Naive thymus-derived CD8-positive, alpha-beta T cell (primary cell): ENCODE data around the gene CCDC197. TPM values are rescaled to one million over a fixed set of nuclear protein-coding genes. Genes with fewer than 3 reads are reported as not detected.

Experiments
- ATAC-seq, 2 donors: fragments of 150-1000 bp; cut with Tn5 transposase in 1 of 2; sonication (Bioruptor Pico), chemical (Tn5 transposase) in 1 of 2; 1 replicate in 1 of 2; 2 replicates in 1 of 2; pipeline ENCODE4 v1.10.0; 2021; ENCODE audit warnings: mild to moderate bottlenecking in 2 of 2, moderate library complexity in 2 of 2
- POLR2A ChIA-PET: fragments of 350-600 bp; sonication (Branson Sonifier 250); formaldehyde crosslinking; loops from one replicate; lab custom pipeline; 2021; ENCODE audit warnings: antibody characterized with exemption; lab: Charles Lee
- DNase-seq, 10 donors: peaks; one replicate each; pipeline versions ENCODE4 v3.0.0 to v3.0.0-alpha.2; 2020 to 2022
- H3K27ac Mint-ChIP-seq, 10 donors: one replicate each; pipeline ENCODE4 v1.8.0; 2020 to 2022; ENCODE audit warnings: mild to moderate bottlenecking in 10 of 10, mixed read lengths in 10 of 10, moderate library complexity in 4 of 10, inconsistent platforms in 1 of 10
- H3K27me3 Mint-ChIP-seq, 5 donors: one replicate each; pipeline ENCODE4 v1.8.0; 2021 to 2022; ENCODE audit warnings: mixed read lengths in 5 of 5
- H3K36me3 Mint-ChIP-seq, 3 donors: one replicate each; pipeline ENCODE4 v1.8.0; 2020 to 2022; ENCODE audit warnings: mixed read lengths in 3 of 3, mild to moderate bottlenecking in 2 of 3, inconsistent platforms in 1 of 3
- H3K4me1 Mint-ChIP-seq, 4 donors: one replicate each; pipeline ENCODE4 v1.8.0; 2021 to 2022; ENCODE audit warnings: mixed read lengths in 4 of 4
- H3K4me3 Mint-ChIP-seq, 10 donors: one replicate each; pipeline ENCODE4 v1.8.0; 2020 to 2022; ENCODE audit warnings: mild to moderate bottlenecking in 10 of 10, mixed read lengths in 10 of 10, moderate library complexity in 6 of 10, inconsistent platforms in 1 of 10
- H3K9me3 Mint-ChIP-seq, 9 donors: one replicate each; pipeline ENCODE4 v1.8.0; 2020 to 2022; ENCODE audit warnings: mixed read lengths in 9 of 9, mild to moderate bottlenecking in 3 of 9, inconsistent platforms in 1 of 9, moderate library complexity in 1 of 9
- polyA plus RNA-seq, 3 donors: library from polyadenylated mRNA; unstranded; fragments of 300-500 nt; fragmentation: Illumina TruSeq; gene quantifications; one replicate each; pipeline ENCODE4 v1.2.3, GENCODE V29; 2021
- total RNA-seq, 8 experiments: library from RNA in 2 of 8; stranded (reverse) in 2 of 8; gene quantifications; one replicate each; pipeline ENCODE4 v1.2.3 and lab custom pipeline; 2021 to 2026

Gene CCDC197
- total and polyA plus RNA-seq, 5 experiments from 2014 or later, result not detected

- no peak for DNase-seq
- Mint-ChIP-seq H3K4me3 (peak overlapping the region in 9 of 10 donors; percentile 2 to 63 (median 33)), H3K27me3 (peaks cover 0 to 3% (median 0%) of the 10 kb centered on the region in 5 donors), H3K27ac (peak overlapping the region in 7 of 10 donors; percentile 47 to 89 (median 74)), H3K9me3 (no peaks in the 10 kb centered on the region), H3K4me1 (peaks cover 48 to 86% (median 82%) of the 10 kb centered on the region in 4 donors), H3K36me3 (no peaks in the 10 kb centered on the region)
- ATAC-seq, result no peak
- POLR2A ChIA-PET, result interaction anchor here (0.6 to 1.4 kb wide), 4 partner anchors 9 to 189 kb away, joined by 3 to 5 read pairs (median 3); no protein-coding TSS in a partner anchor
Observed at GRCh38 chr14:93956514-93957332, 40.4 kb upstream of the CCDC197 start.

- DNase-seq (no peak), ATAC-seq (no peak)
- Mint-ChIP-seq H3K36me3 (no peaks in the 10 kb centered on the region), H3K4me3 (peak overlapping the region in 8 of 10 donors; percentile 1 to 61 (median 25)), H3K27me3 (peaks cover 0 to 3% (median 0%) of the 10 kb centered on the region in 5 donors), H3K4me1 (peaks cover 49 to 90% (median 84%) of the 10 kb centered on the region in 4 donors), H3K27ac (peak overlapping the region in 6 of 10 donors; percentile 43 to 89 (median 70)), H3K9me3 (no peaks in the 10 kb centered on the region)
- POLR2A ChIA-PET, result interaction anchor here (0.6 to 1.4 kb wide), 4 partner anchors 8 to 189 kb away, joined by 3 to 5 read pairs (median 3); no protein-coding TSS in a partner anchor
Observed at GRCh38 chr14:93957333-93957710, 39.8 kb upstream of the CCDC197 start.

- Mint-ChIP-seq H3K27me3 (peaks cover 0 to 3% (median 0%) of the 10 kb centered on the region in 5 donors), H3K4me1 (peaks cover 50 to 95% (median 86%) of the 10 kb centered on the region in 4 donors), H3K36me3 (no peaks in the 10 kb centered on the region), H3K9me3 (no peaks in the 10 kb centered on the region), H3K4me3 (peak overlapping the region in 1 of 10 donors; percentile 60), H3K27ac (peak overlapping the region in 7 of 10 donors; percentile 31 to 94 (median 74))
- POLR2A ChIA-PET, result interaction anchor here (0.8 to 1.3 kb wide), 4 partner anchors 9 to 19 kb away, joined by 3 to 8 read pairs (median 4); no protein-coding TSS in a partner anchor
- ATAC-seq (no peak), DNase-seq (no peak)
Observed at GRCh38 chr14:93957751-93958566, 39.1 kb upstream of the CCDC197 start.

GRCh38 chr14:93958567-93959238 lies 38.4 kb upstream of the CCDC197 start:
- Mint-ChIP-seq H3K27me3 (peaks cover 0 to 3% (median 0%) of the 10 kb centered on the region in 5 donors), H3K9me3 (no peaks in the 10 kb centered on the region), H3K36me3 (no peaks in the 10 kb centered on the region), H3K4me1 (peaks cover 54 to 96% (median 90%) of the 10 kb centered on the region in 4 donors), H3K27ac (peak overlapping the region; percentile 79 to 96 (median 86)), H3K4me3 (peak overlapping the region; percentile 47 to 83 (median 74))
- POLR2A ChIA-PET, result interaction anchor here (0.8 to 2.4 kb wide), 5 partner anchors 9 to 19 kb away, joined by 3 to 12 read pairs (median 3); no protein-coding TSS in a partner anchor
- ATAC-seq (no peak), DNase-seq (no peak)

- ATAC-seq (peak; percentile 87 to 89), DNase-seq (peak; percentile 64 to 92 (median 81))
- H3K36me3 Mint-ChIP-seq, result no peaks in the 10 kb centered on the region
- peaks cover 0 to 3% (median 0%) of the 10 kb centered on the region in 5 donors for H3K27me3 Mint-ChIP-seq
- peak overlapping the region; percentile 79 to 96 (median 86) for H3K27ac Mint-ChIP-seq
- H3K4me3 Mint-ChIP-seq, result peak overlapping the region; percentile 47 to 83 (median 74)
- peaks cover 56 to 96% (median 88%) of the 10 kb centered on the region in 4 donors for H3K4me1 Mint-ChIP-seq
- H3K9me3 Mint-ChIP-seq, result no peaks in the 10 kb centered on the region
- POLR2A ChIA-PET, result interaction anchor here (1.0 to 2.4 kb wide), 4 partner anchors 8 to 20 kb away, joined by 3 to 12 read pairs (median 9); no protein-coding TSS in a partner anchor
Observed at GRCh38 chr14:93959239-93960107, 37.6 kb upstream of the CCDC197 start.

- Mint-ChIP-seq H3K36me3 (no peaks in the 10 kb centered on the region), H3K27ac (peak overlapping the region in 9 of 10 donors; percentile 70 to 96 (median 85)), H3K4me3 (peak overlapping the region in 9 of 10 donors; percentile 1 to 83 (median 68)), H3K27me3 (peaks cover 0 to under 1% (median 0%) of the 10 kb centered on the region in 5 donors), H3K4me1 (peaks cover 55 to 96% (median 84%) of the 10 kb centered on the region in 4 donors), H3K9me3 (peaks cover 0 to 2% (median 0%) of the 10 kb centered on the region in 9 donors)
- DNase-seq (no peak), ATAC-seq (no peak)
- POLR2A ChIA-PET, result interaction anchor here (1.7 to 2.4 kb wide), 3 partner anchors 11 to 20 kb away, joined by 4 to 12 read pairs (median 10); no protein-coding TSS in a partner anchor
Observed at GRCh38 chr14:93960108-93960475, 37.0 kb upstream of the CCDC197 start.

- Mint-ChIP-seq H3K27ac (peak overlapping the region in 7 of 10 donors; percentile 6 to 96 (median 82)), H3K4me1 (peaks cover 51 to 95% (median 76%) of the 10 kb centered on the region in 4 donors), H3K9me3 (peaks cover 0 to 6% (median 0%) of the 10 kb centered on the region in 9 donors), H3K4me3 (peak overlapping the region in 4 of 10 donors; percentile 43 to 83 (median 60)), H3K36me3 (no peaks in the 10 kb centered on the region), H3K27me3 (no peaks in the 10 kb centered on the region)
- DNase-seq (no peak), ATAC-seq (no peak)
- POLR2A ChIA-PET, result interaction anchor here (1.7 to 2.4 kb wide), 3 partner anchors 10 to 21 kb away, joined by 4 to 12 read pairs (median 10); no protein-coding TSS in a partner anchor
Observed at GRCh38 chr14:93960774-93961438, 36.2 kb upstream of the CCDC197 start.

GRCh38 chr14:93961620-93962019 lies 35.5 kb upstream of the CCDC197 start:
- Mint-ChIP-seq H3K27ac (peak overlapping the region in 6 of 10 donors; percentile 6 to 89 (median 87)), H3K4me1 (peaks cover 47 to 94% (median 70%) of the 10 kb centered on the region in 4 donors), H3K4me3 (peak overlapping the region in 5 of 10 donors; percentile 27 to 75 (median 42)), H3K9me3 (peaks cover 0 to 6% (median 0%) of the 10 kb centered on the region in 9 donors), H3K27me3 (no peaks in the 10 kb centered on the region), H3K36me3 (no peaks in the 10 kb centered on the region)
- POLR2A ChIA-PET, result interaction anchor here (1.6 to 2.0 kb wide), 3 partner anchors 11 to 22 kb away, joined by 4 to 10 read pairs (median 7); no protein-coding TSS in a partner anchor
- no peak for DNase-seq
- ATAC-seq, result no peak

- POLR2A ChIA-PET, result interaction anchor here (0.9 to 2.5 kb wide), 7 partner anchors 10 to 23 kb away, joined by 3 to 9 read pairs (median 6); partner anchors contain the start of gene ASB2
- H3K27me3 Mint-ChIP-seq, result no peaks in the 10 kb centered on the region
- ATAC-seq (peak; percentile 10 to 50), DNase-seq (peak in 6 of 10 donors; percentile 29 to 49 (median 38))
- peaks cover 37 to 95% (median 58%) of the 10 kb centered on the region in 4 donors for H3K4me1 Mint-ChIP-seq
- no peaks in the 10 kb centered on the region for H3K36me3 Mint-ChIP-seq
- peaks cover 0 to 6% (median 0%) of the 10 kb centered on the region in 9 donors for H3K9me3 Mint-ChIP-seq
- H3K27ac Mint-ChIP-seq, result peak overlapping the region in 9 of 10 donors; percentile 65 to 96 (median 87)
- peak overlapping the region; percentile 34 to 78 (median 58) for H3K4me3 Mint-ChIP-seq
Observed at GRCh38 chr14:93962701-93963601, 34.1 kb upstream of the CCDC197 start.
